Cardiac fibroblast (primary cell): ENCODE results near the gene FYCO1.
A peak's percentile ranks its signal among the peaks of the same experiment; 100 is the strongest.

Experiments used
- DNase-seq, 2 donors: peaks; one replicate each; pipeline versions ENCODE4 v3.0.0 to v3.0.0-alpha.2; 2010; ENCODE audit warnings: low read depth in 2 of 2
- H3K4me3 ChIP-seq, 2 donors: replicated peaks in 1 of 2; 1 replicate in 1 of 2; 2 replicates in 1 of 2; pipeline ENCODE4 v1.5.1; 2011; ENCODE audit warnings: low read depth in 2 of 2, low read length in 2 of 2, mild to moderate bottlenecking in 2 of 2, moderate library complexity in 1 of 2
- TF ChIP-seq, protein P1 (sequence below): IDR thresholded peaks from one replicate; pipeline ENCODE4 v1.5.1; 2011; ENCODE audit warnings: low read depth, mild to moderate bottlenecking, low read length, inconsistent platforms

Gene FYCO1

DNA sequence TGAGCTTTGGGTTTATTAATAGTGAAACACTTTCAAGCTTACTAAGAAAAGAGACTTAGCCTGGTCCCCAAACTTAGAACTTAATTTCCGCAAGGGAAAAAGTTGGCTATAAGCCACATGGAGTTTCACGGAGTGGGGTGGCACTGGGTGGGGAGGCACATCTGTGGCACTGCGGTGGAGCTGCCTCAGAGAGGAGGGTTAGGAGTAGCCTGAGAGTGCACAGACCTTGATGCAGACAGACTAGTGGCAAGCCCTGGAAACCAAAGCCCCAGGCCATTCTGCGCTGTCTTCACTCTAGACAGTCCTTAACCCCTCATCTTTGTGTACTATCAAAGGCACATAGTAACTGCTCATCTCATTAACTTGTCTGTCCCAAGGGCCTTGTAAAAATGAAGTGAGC, 30.4 kb downstream of the FYCO1 start:
- H3K4me3 ChIP-seq, result no peak overlapping the region

GRCh38 chr3:45964139-45964538, 31.5 kb downstream of the FYCO1 start:
- DNase-seq, result no peak
- TF ChIP-seq, protein P1, sequence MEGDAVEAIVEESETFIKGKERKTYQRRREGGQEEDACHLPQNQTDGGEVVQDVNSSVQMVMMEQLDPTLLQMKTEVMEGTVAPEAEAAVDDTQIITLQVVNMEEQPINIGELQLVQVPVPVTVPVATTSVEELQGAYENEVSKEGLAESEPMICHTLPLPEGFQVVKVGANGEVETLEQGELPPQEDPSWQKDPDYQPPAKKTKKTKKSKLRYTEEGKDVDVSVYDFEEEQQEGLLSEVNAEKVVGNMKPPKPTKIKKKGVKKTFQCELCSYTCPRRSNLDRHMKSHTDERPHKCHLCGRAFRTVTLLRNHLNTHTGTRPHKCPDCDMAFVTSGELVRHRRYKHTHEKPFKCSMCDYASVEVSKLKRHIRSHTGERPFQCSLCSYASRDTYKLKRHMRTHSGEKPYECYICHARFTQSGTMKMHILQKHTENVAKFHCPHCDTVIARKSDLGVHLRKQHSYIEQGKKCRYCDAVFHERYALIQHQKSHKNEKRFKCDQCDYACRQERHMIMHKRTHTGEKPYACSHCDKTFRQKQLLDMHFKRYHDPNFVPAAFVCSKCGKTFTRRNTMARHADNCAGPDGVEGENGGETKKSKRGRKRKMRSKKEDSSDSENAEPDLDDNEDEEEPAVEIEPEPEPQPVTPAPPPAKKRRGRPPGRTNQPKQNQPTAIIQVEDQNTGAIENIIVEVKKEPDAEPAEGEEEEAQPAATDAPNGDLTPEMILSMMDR, result no peak
- no peak overlapping the region for H3K4me3 ChIP-seq

More for the DNA sequence above, 30.4 kb downstream of the FYCO1 start:
- TF ChIP-seq, protein P1, result no peak
- DNase-seq, result no peak

- no peak overlapping the region for H3K4me3 ChIP-seq
- TF ChIP-seq, protein P1, result no peak
- DNase-seq, result no peak
Measured at GRCh38 chr3:45962033-45962432, 33.6 kb downstream of the FYCO1 start.

DNA sequence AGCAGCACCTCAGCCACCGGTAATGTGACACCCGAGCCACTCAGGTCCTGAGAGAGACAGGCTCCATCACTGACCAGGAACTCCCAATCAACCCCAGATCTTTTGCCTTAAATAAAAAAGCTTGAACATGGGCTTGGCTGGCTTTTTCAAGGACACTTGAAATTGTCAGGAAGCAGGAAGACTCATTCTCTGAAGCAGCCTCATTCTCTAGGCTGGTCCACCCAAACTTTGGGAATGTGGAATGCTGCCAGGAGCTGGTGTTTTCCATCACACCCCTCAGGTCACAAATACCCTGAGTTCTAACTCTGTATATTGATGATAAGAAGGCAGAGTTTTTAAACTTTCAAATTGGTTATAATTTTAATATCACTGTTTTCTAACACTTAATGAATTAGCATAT, 35.3 kb downstream of the FYCO1 start:
- no peak overlapping the region for H3K4me3 ChIP-seq
- DNase-seq, result no peak
- TF ChIP-seq, protein P1, result no peak

GRCh38 chr3:45959201-45959600, 36.4 kb downstream of the FYCO1 start:
- TF ChIP-seq, protein P1, result no peak
- no peak overlapping the region for H3K4me3 ChIP-seq
- no peak for DNase-seq

- TF ChIP-seq, protein P1, result no peak
- DNase-seq, result peak in 1 of 2 donors; percentile 18
- no peak overlapping the region for H3K4me3 ChIP-seq
Measured at GRCh38 chr3:45958321-45958791, 37.3 kb downstream of the FYCO1 start.

DNA sequence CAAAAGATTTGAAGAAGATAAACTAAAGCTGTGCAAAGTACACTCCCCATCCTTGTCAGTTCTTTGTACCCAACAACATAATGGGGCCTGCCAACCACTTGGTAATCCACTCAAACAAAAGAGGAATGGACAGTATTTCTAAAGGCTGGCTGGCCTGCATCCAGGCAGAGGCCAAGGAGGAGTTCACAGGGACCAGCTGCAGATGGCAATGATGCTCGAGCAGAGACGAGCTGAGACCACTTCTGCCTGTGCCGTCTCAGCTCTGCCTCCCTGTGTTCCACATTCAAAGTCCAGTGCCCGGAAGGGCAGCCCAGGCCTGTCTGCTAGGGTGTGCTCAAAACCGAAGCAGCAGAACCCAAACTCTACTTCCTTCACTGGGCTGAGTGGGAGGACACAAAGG, 38.0 kb downstream of the FYCO1 start:
- no peak overlapping the region for H3K4me3 ChIP-seq
- TF ChIP-seq, protein P1, result no peak
- DNase-seq, result no peak
